IMR-90 (cell line): ENCODE measurements around the gene DPP10. TPM values are rescaled to one million over a fixed set of nuclear protein-coding genes. Genes with fewer than 3 reads are reported as not detected.

Experiments used
- ATAC-seq: fragments of 200-7000 bp; cut with Tn5 transposase; 2 replicates; pipeline ENCODE4 v1.9.1; 2020; ENCODE audit warnings: low read depth, mild to moderate bottlenecking, moderate library complexity
- BruUV-seq: library from RNA; stranded (reverse); fragments of 400-500 nt; replicated peaks from 2 replicates; lab custom pipeline; 2021; lab: Mats Ljungman, UMichigan
- CTCF ChIA-PET: fragments of 300-600 bp; formaldehyde crosslinking; extraction: SDS; loops from one replicate; lab custom pipeline; 2021; ENCODE audit warnings: antibody characterized with exemption; lab: Yijun Ruan, JAX
- POLR2A ChIA-PET: fragments of 300-600 bp; sonication (Branson Sonifier 250); formaldehyde crosslinking; loops from one replicate; lab custom pipeline; 2022; ENCODE audit warnings: antibody characterized with exemption; ENCODE audit not compliant: unreplicated experiment; lab: Charles Lee
- DNase-seq: peaks from one replicate; pipeline ENCODE4 v3.0.0; 2013
- H2AFZ ChIP-seq: replicated peaks from 2 replicates; pipeline ENCODE3; 2013; ENCODE audit warnings: low read length, mild to moderate bottlenecking; ENCODE audit not compliant: poor library complexity
- H2AK5ac ChIP-seq: 2 replicates; pipeline ENCODE4 v1.6.1; 2013; ENCODE audit warnings: low read depth, low read length, inconsistent platforms
- H2AK9ac ChIP-seq: replicated peaks from 2 replicates; pipeline ENCODE3; 2013; ENCODE audit warnings: mild to moderate bottlenecking, low read depth, low read length, moderate library complexity; ENCODE audit not compliant: poor library complexity
- H2BK120ac ChIP-seq: 2 replicates; pipeline ENCODE4 v1.6.1; 2013; ENCODE audit warnings: low read depth, low read length, inconsistent platforms
- H2BK15ac ChIP-seq: 3 replicates; pipeline ENCODE4 v1.6.1; 2013; ENCODE audit warnings: low read depth, low read length, inconsistent platforms
- H2BK20ac ChIP-seq: 2 replicates; pipeline ENCODE4 v1.6.1; 2013; ENCODE audit warnings: low read depth, mild to moderate bottlenecking, inconsistent platforms, low read length, moderate library complexity
- H2BK5ac ChIP-seq: 2 replicates; pipeline ENCODE4 v1.6.1; 2013; ENCODE audit warnings: mild to moderate bottlenecking, low read depth, low read length, inconsistent platforms; ENCODE audit not compliant: poor library complexity, severe bottlenecking
- H3K14ac ChIP-seq: replicated peaks from 2 replicates; pipeline ENCODE4 v1.6.1; 2013; ENCODE audit warnings: low read depth, low read length, inconsistent platforms
- H3K18ac ChIP-seq: 2 replicates; pipeline ENCODE4 v1.6.1; 2013; ENCODE audit warnings: low read depth, low read length, control low read depth
- H3K23ac ChIP-seq: 2 replicates; pipeline ENCODE4 v1.6.1; 2013; ENCODE audit warnings: low read depth, low read length, inconsistent platforms
- H3K27ac ChIP-seq: 2 replicates; pipeline ENCODE4 v1.5.1; 2013; ENCODE audit warnings: mild to moderate bottlenecking, control low read depth, low read length; ENCODE audit not compliant: insufficient read depth
- H3K27me3 ChIP-seq: 2 replicates; pipeline ENCODE4 v1.6.1; 2013; ENCODE audit warnings: low read length; ENCODE audit not compliant: control insufficient read depth, insufficient read depth
- H3K36me3 ChIP-seq: 2 replicates; pipeline ENCODE4 v1.6.1; 2013; ENCODE audit warnings: low read length, mixed read lengths; ENCODE audit not compliant: control insufficient read depth, insufficient read depth
- H3K4ac ChIP-seq: 2 replicates; pipeline ENCODE4 v1.6.1; 2013; ENCODE audit warnings: low read depth, low read length, inconsistent platforms
- H3K4me1 ChIP-seq: 2 replicates; pipeline ENCODE4 v1.6.1; 2013; ENCODE audit warnings: low read length, mixed read lengths; ENCODE audit not compliant: control insufficient read depth, insufficient read depth
- H3K4me2 ChIP-seq: 2 replicates; pipeline ENCODE4 v1.6.1; 2013; ENCODE audit warnings: low read depth, mild to moderate bottlenecking, control low read depth, low read length, moderate library complexity
- H3K4me3 ChIP-seq: 2 replicates; pipeline ENCODE4 v1.5.1; 2013; ENCODE audit warnings: low read depth, mild to moderate bottlenecking, control low read depth, low read length, moderate library complexity; ENCODE audit not compliant: insufficient read depth
- H3K56ac ChIP-seq: 2 replicates; pipeline ENCODE4 v1.6.1; 2013; ENCODE audit warnings: low read length, inconsistent platforms; ENCODE audit not compliant: insufficient read depth; ENCODE audit errors: extremely low read depth
- H3K79me1 ChIP-seq, 2 experiments: 2 replicates each; pipeline ENCODE4 v1.6.1; 2013; ENCODE audit warnings: low read length in 2 of 2, inconsistent platforms in 1 of 2, low read depth in 1 of 2
- H3K9ac ChIP-seq: 2 replicates; pipeline ENCODE4 v1.6.1; 2013; ENCODE audit warnings: low read depth, low read length, control low read depth
- H3K9me1 ChIP-seq: 2 replicates; pipeline ENCODE4 v1.6.1; 2013; ENCODE audit warnings: low read length, inconsistent platforms; ENCODE audit not compliant: insufficient read depth
- H3K9me3 ChIP-seq: 2 replicates; pipeline ENCODE4 v1.6.1; 2013; ENCODE audit warnings: low read length; ENCODE audit not compliant: control insufficient read depth, insufficient read depth
- H4K20me1 ChIP-seq: 2 replicates; pipeline ENCODE4 v1.6.1; 2013; ENCODE audit warnings: low read length, inconsistent platforms; ENCODE audit not compliant: insufficient read depth
- H4K5ac ChIP-seq: 2 replicates; pipeline ENCODE4 v1.6.1; 2013; ENCODE audit warnings: mild to moderate bottlenecking, low read depth, low read length, control low read depth
- H4K8ac ChIP-seq, 2 experiments: 2 replicates each; pipeline ENCODE4 v1.6.1; 2013; ENCODE audit warnings: low read depth in 2 of 2, low read length in 2 of 2, control low read depth in 1 of 2, inconsistent platforms in 1 of 2
- H4K91ac ChIP-seq: 2 replicates; pipeline ENCODE4 v1.6.1; 2013; ENCODE audit warnings: low read depth, low read length, inconsistent platforms; ENCODE audit not compliant: insufficient read depth
- BHLHE40 ChIP-seq: fragments of 150-350 bp; IDR thresholded peaks from 2 replicates; pipeline ENCODE4 v1.6.1; 2016; ENCODE audit warnings: mild to moderate bottlenecking, low read depth, low read length
- CTCF ChIP-seq: conservative IDR thresholded peaks from 2 replicates; pipeline ENCODE4 v1.5.1; 2012; ENCODE audit warnings: mild to moderate bottlenecking, low read depth, low read length, improper control_type of control experiment
- ELK1 ChIP-seq: fragments of 150-350 bp; IDR thresholded peaks from 2 replicates; pipeline ENCODE4 v1.6.1; 2016; ENCODE audit warnings: low read depth, mild to moderate bottlenecking, low read length, moderate library complexity, borderline replicate concordance
- FOS ChIP-seq: fragments of 150-350 bp; IDR thresholded peaks from 2 replicates; pipeline ENCODE4 v1.6.1; 2016; ENCODE audit warnings: low read depth, low read length
- MAFK ChIP-seq: IDR thresholded peaks from 2 replicates; pipeline ENCODE4 v1.6.1; 2012; ENCODE audit warnings: low read depth, low read length, improper control_type of control experiment
- MXI1 ChIP-seq: IDR thresholded peaks from 2 replicates; pipeline ENCODE4 v1.6.1; 2012; ENCODE audit warnings: low read depth, mild to moderate bottlenecking, low read length, moderate library complexity, borderline replicate concordance
- SMC3 ChIP-seq: fragments of 150-350 bp; IDR thresholded peaks from 2 replicates; pipeline ENCODE4 v1.6.1; 2016; ENCODE audit warnings: low read depth, mild to moderate bottlenecking, antibody characterized with exemption, low read length, moderate library complexity
- USF2 ChIP-seq: fragments of 150-350 bp; IDR thresholded peaks from 2 replicates; pipeline ENCODE4 v1.6.1; 2017; ENCODE audit warnings: mild to moderate bottlenecking, antibody characterized with exemption, low read length, low read depth
- WGBS, 2 experiments: methylation state at CpG; one replicate each; pipeline versions ENCODE4 v1.1.5 to v1.1.7; 2013; ENCODE audit warnings: missing lambda C conversion rate in 2 of 2; ENCODE audit not compliant: insufficient read length in 1 of 2; ENCODE audit errors: extremely low coverage in 2 of 2; 5-methylcytosine and 5-hydroxymethylcytosine counted together
- dilution Hi-C: fragments of 300-500 bp; cut with HindIII; formaldehyde crosslinking; loops from one replicate; pipeline ENCODE4 v1.14.3; 2018; ENCODE audit warnings: low sequenced_read_pairs; ENCODE audit not compliant: unreplicated experiment
- in situ Hi-C: fragments of 300-500 bp; cut with MboI; formaldehyde crosslinking; loops from 3 replicates; pipeline ENCODE4 v1.14.3; 2019; ENCODE audit warnings: low sequenced_read_pairs, inconsistent platforms, mixed read lengths
- intact Hi-C: fragments of 100-400 bp; cut with micrococcal nuclease; formaldehyde crosslinking; loops from 2 replicates; pipeline ENCODE4 v1.10.0; 2022
- polyA plus RNA-seq, 3 experiments: library from polyadenylated mRNA; depleted of rRNA; stranded (reverse); fragments of >200 nt; gene quantifications; 2 replicates each; pipeline ENCODE4 v1.2.3, GENCODE V29; 2012; ENCODE audit warnings: low replicate concordance in 1 of 3
- total RNA-seq: library from RNA; depleted of rRNA; stranded (reverse); fragments of >200 nt; gene quantifications from 2 replicates; pipeline ENCODE4 v1.2.3, GENCODE V29; 2012

DPP10 gene
- total and polyA plus RNA-seq, 2 of the 4 experiments (the other 2 are of a cell fraction), result not detected

- H2AFZ ChIP-seq, result no peak overlapping the region
- DNase-seq (no peak), ATAC-seq (no peak)
- POLR2A ChIA-PET, result no interaction called here
- H3K9ac ChIP-seq, result no peak overlapping the region
- H3K27me3 ChIP-seq, result no peaks in the 10 kb centered on the region
- BruUV-seq, result no TSS peak
- H3K36me3 ChIP-seq, result no peaks in the 10 kb centered on the region
- no peak overlapping the region for H4K5ac ChIP-seq
- no peak overlapping the region for H3K56ac ChIP-seq
- no peak overlapping the region for H4K8ac ChIP-seq
- no peaks in the 10 kb centered on the region for H3K4me1 ChIP-seq
- dilution Hi-C loops (no loop called here), intact Hi-C loops (no loop called here), in situ Hi-C loops (no loop called here)
- no peak overlapping the region for H3K4ac ChIP-seq
- no CpG with 5 or more reads among the region's 2 CpGs for WGBS, 2 experiments
- CTCF ChIA-PET, result no interaction called here
- no peaks in the 10 kb centered on the region for H4K20me1 ChIP-seq
- H4K91ac ChIP-seq, result no peak overlapping the region
- no peaks in the 10 kb centered on the region; the same call in 1 of the 2 replicates for H3K9me3 ChIP-seq
- no peak overlapping the region for H3K18ac ChIP-seq
- no peak for TF ChIP-seq BHLHE40
- TF ChIP-seq CTCF, result no peak
- no peak for TF ChIP-seq USF2
- TF ChIP-seq MXI1, result no peak
- TF ChIP-seq MAFK, result no peak
- no peak for TF ChIP-seq SMC3
- TF ChIP-seq FOS, result no peak
- TF ChIP-seq ELK1, result no peak
- H3K27ac ChIP-seq, result no peak overlapping the region
- H2AK5ac ChIP-seq, result no peak overlapping the region
- no peaks in the 10 kb centered on the region for H3K9me1 ChIP-seq
- no peak overlapping the region for H2BK20ac ChIP-seq
- no peak overlapping the region for H2BK5ac ChIP-seq
- H2AK9ac ChIP-seq, result no peak overlapping the region
- no peak overlapping the region for H3K23ac ChIP-seq
- no peak overlapping the region for H3K14ac ChIP-seq
- no peak overlapping the region for H2BK15ac ChIP-seq
- no peak overlapping the region for H3K4me2 ChIP-seq
- H3K4me3 ChIP-seq, result no peak overlapping the region
- H2BK120ac ChIP-seq, result no peak overlapping the region
- no peaks in the 10 kb centered on the region for H3K79me1 ChIP-seq
Observed at GRCh38 chr2:115552726-115553125, 1110.3 kb downstream of the DPP10 start.
